KMS-11 (cell line): ENCODE results near the gene SHC3.

Experiments
- H2AFZ ChIP-seq: fragments of 200-600 bp; sonication (generic); 2 replicates; pipeline ENCODE4 v1.6.1; 2016; ENCODE audit warnings: antibody characterized with exemption, mixed run types, low read depth
- H3K27ac ChIP-seq: fragments of 200-600 bp; sonication (generic); 2 replicates; pipeline ENCODE4 v1.6.1; 2016; ENCODE audit warnings: mild to moderate bottlenecking, mixed run types
- H3K27me3 ChIP-seq: fragments of 200-600 bp; sonication (generic); 2 replicates; pipeline ENCODE4 v1.6.1; 2017; ENCODE audit warnings: mild to moderate bottlenecking, low read depth, mixed run types, moderate library complexity; ENCODE audit not compliant: insufficient read depth
- H3K36me3 ChIP-seq: fragments of 200-600 bp; sonication (generic); 2 replicates; pipeline ENCODE4 v1.6.1; 2017; ENCODE audit warnings: mild to moderate bottlenecking, mixed run types; ENCODE audit not compliant: insufficient read depth
- H3K4me1 ChIP-seq: fragments of 200-600 bp; sonication (generic); 2 replicates; pipeline ENCODE4 v1.6.1; 2016; ENCODE audit warnings: mild to moderate bottlenecking, low read depth, mixed run types; ENCODE audit not compliant: poor library complexity, severe bottlenecking
- H3K4me2 ChIP-seq: fragments of 200-600 bp; sonication (generic); 2 replicates; pipeline ENCODE4 v1.7.0; 2016; ENCODE audit warnings: mild to moderate bottlenecking, mixed run types
- H3K4me3 ChIP-seq: fragments of 200-600 bp; sonication (generic); IDR thresholded peaks from 2 replicates; pipeline ENCODE4 v1.6.1; 2017; ENCODE audit warnings: low read depth, low read length, mixed read lengths; ENCODE audit not compliant: insufficient read depth
- H3K79me2 ChIP-seq: fragments of 200-600 bp; sonication (generic); 2 replicates; pipeline ENCODE4 v1.6.1; 2016; ENCODE audit warnings: low read depth, mixed run types; ENCODE audit not compliant: insufficient read depth
- H3K9ac ChIP-seq: fragments of 200-600 bp; sonication (generic); 2 replicates; pipeline ENCODE4 v1.6.1; 2016; ENCODE audit warnings: mild to moderate bottlenecking, mixed run types
- H4K20me1 ChIP-seq: fragments of 200-600 bp; sonication (generic); 2 replicates; pipeline ENCODE4 v1.6.1; 2016; ENCODE audit warnings: mild to moderate bottlenecking, mixed run types; ENCODE audit not compliant: insufficient read depth
- TF ChIP-seq, protein P1 (sequence below): fragments of 200-600 bp; sonication (generic); conservative IDR thresholded peaks from 2 replicates; pipeline ENCODE4 v1.6.1; 2017; ENCODE audit warnings: low read depth, mild to moderate bottlenecking, antibody characterized with exemption, low read length, moderate library complexity, mixed read lengths

Gene SHC3

DNA sequence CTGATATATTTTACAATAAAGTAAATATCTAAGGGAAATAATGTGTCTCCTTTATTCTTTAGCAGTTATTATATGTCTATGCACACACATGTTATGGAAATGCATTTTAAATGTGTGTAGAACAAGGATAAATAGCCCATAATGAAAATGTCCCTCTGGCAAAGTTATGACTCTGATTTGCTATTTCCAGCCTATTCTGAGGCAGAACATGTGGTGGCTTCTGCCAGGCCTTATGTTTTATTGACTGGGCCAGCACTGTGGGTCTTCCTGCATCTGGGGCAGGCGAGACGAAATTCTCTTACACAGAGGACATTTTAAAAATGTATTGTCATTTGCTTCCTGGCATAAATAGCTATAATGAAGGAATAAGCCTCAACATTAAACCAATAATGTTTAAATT is 134.5 kb downstream of the SHC3 start:
- Histone ChIP-seq H3K27ac (no peak overlapping the region), H3K27me3 (no peaks in the 10 kb centered on the region), H3K4me2 (no peak overlapping the region), H3K4me1 (no peaks in the 10 kb centered on the region), H3K4me3 (no peak overlapping the region), H3K36me3 (no peaks in the 10 kb centered on the region), H3K9ac (no peak overlapping the region), H2AFZ (no peak overlapping the region), H3K79me2 (no peaks in the 10 kb centered on the region), H4K20me1 (no peaks in the 10 kb centered on the region)
- TF ChIP-seq, protein P1, sequence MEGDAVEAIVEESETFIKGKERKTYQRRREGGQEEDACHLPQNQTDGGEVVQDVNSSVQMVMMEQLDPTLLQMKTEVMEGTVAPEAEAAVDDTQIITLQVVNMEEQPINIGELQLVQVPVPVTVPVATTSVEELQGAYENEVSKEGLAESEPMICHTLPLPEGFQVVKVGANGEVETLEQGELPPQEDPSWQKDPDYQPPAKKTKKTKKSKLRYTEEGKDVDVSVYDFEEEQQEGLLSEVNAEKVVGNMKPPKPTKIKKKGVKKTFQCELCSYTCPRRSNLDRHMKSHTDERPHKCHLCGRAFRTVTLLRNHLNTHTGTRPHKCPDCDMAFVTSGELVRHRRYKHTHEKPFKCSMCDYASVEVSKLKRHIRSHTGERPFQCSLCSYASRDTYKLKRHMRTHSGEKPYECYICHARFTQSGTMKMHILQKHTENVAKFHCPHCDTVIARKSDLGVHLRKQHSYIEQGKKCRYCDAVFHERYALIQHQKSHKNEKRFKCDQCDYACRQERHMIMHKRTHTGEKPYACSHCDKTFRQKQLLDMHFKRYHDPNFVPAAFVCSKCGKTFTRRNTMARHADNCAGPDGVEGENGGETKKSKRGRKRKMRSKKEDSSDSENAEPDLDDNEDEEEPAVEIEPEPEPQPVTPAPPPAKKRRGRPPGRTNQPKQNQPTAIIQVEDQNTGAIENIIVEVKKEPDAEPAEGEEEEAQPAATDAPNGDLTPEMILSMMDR = no peak

DNA sequence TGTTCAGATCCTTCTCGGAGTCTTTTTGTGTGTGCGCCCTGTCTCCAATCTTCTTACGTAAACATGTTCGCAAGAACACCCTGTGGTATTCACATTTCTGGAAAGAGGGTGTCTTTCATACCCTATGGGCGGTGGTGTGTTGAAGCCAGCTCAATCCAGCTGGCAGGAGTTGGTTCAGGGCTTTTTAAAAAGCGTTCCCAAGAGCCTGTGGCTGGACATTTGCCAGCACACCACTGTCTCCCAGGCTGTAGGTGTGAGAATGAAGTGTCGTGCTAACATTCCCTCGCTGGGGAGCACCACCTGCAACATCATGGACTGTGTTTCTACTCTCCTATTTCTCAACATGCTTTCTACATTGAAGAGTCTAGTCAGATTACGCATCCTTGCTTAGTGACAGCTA is 135.6 kb downstream of the SHC3 start:
- Histone ChIP-seq H3K9ac (no peak overlapping the region), H2AFZ (no peak overlapping the region), H3K4me3 (no peak overlapping the region), H4K20me1 (no peaks in the 10 kb centered on the region), H3K36me3 (no peaks in the 10 kb centered on the region), H3K27ac (no peak overlapping the region), H3K27me3 (no peaks in the 10 kb centered on the region), H3K79me2 (no peaks in the 10 kb centered on the region), H3K4me1 (no peaks in the 10 kb centered on the region), H3K4me2 (no peak overlapping the region)
- TF ChIP-seq, protein P1 = no peak

DNA sequence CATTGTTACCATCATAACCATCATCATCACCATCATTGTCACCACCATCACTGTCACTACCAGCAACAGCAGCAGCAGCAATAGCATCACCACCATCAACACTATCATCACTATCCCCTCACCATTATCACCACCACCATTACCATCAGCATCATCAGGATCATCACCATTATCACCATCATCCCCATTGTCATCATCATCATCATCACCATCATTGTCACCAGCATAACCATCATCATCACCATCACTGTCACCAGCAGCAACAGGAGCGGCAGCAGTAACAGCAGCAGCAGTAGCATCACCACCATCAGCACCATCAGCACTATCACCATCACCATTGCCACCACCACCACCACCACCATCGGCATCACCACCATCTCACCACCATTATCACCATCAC is 139.0 kb downstream of the SHC3 start:
- H3K27me3 ChIP-seq = no peaks in the 10 kb centered on the region
- no peak overlapping the region for H3K27ac ChIP-seq
- no peak overlapping the region for H3K9ac ChIP-seq
- H2AFZ ChIP-seq = no peak overlapping the region
- TF ChIP-seq, protein P1 = no peak
- H4K20me1 ChIP-seq = no peaks in the 10 kb centered on the region
- no peaks in the 10 kb centered on the region for H3K36me3 ChIP-seq
- H3K4me3 ChIP-seq = no peak overlapping the region
- H3K79me2 ChIP-seq = no peaks in the 10 kb centered on the region
- no peaks in the 10 kb centered on the region for H3K4me1 ChIP-seq
- H3K4me2 ChIP-seq = no peak overlapping the region

DNA sequence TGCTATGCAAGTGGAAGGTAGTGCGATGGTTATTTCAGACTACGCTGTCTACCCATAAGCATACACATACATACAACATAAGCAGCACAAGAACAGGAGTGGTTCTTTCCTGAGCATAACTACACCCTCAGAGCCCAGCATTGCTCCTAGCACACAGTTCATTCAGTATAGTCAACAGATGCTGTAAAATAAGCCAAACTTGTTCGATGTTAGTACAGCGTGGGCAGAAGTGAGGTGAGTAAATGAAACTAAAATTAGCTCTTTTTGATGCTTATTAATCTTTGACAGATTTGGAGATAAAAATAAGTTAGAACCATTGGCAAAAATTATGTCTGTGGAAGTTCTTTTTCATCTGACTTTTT is 139.5 kb downstream of the SHC3 start:
- no peaks in the 10 kb centered on the region for H3K4me1 ChIP-seq
- no peak overlapping the region for H3K4me2 ChIP-seq
- no peak overlapping the region for H3K4me3 ChIP-seq

More for the DNA sequence above, 139.5 kb downstream of the SHC3 start:
- H2AFZ ChIP-seq = no peak overlapping the region
- TF ChIP-seq, protein P1 = no peak
- no peak overlapping the region for H3K9ac ChIP-seq
- no peaks in the 10 kb centered on the region for H3K27me3 ChIP-seq
- H3K36me3 ChIP-seq = no peaks in the 10 kb centered on the region
- H3K27ac ChIP-seq = no peak overlapping the region
- no peaks in the 10 kb centered on the region for H3K79me2 ChIP-seq
- H4K20me1 ChIP-seq = no peaks in the 10 kb centered on the region
